Endothelial cell of umbilical vein (primary cell): ENCODE measurements around the gene WDR7. TPM values are rescaled to one million over a fixed set of nuclear protein-coding genes. Genes with fewer than 3 reads are reported as not detected.

Experiments
- BruUV-seq: library from RNA; stranded (reverse); fragments of 400-500 nt; replicated peaks from 2 replicates; lab custom pipeline; 2021; lab: Mats Ljungman, UMichigan
- CTCF ChIA-PET: fragments of 300-600, 350-600 bp; sonication (Branson Sonifier 250); formaldehyde crosslinking; loops from one replicate; lab custom pipeline; 2021; ENCODE audit warnings: antibody characterized with exemption, inconsistent platforms; lab: Charles Lee
- POLR2A ChIA-PET: fragments of 300-600, 350-600 bp; sonication (Branson Sonifier 250); formaldehyde crosslinking; loops from one replicate; lab custom pipeline; 2021; ENCODE audit warnings: antibody characterized with exemption, inconsistent platforms; lab: Charles Lee
- DNase-seq: peaks from one replicate; pipeline ENCODE4 v3.0.0-alpha.2; 2011; ENCODE audit warnings: low read depth, low spot score
- FAIRE-seq: peaks from 2 replicates; lab custom pipeline; 2011; peaks lifted over from hg19 to GRCh38; lab: Jason Lieb, UNC
- H2AFZ ChIP-seq: 2 replicates; pipeline ENCODE4 v1.6.0; 2012; ENCODE audit warnings: low read depth, low read length, control low read depth, inconsistent platforms
- H3K27ac ChIP-seq: 2 replicates; pipeline ENCODE4 v1.5.1; 2011; ENCODE audit warnings: low read depth, mild to moderate bottlenecking, control low read depth, low read length, moderate library complexity; ENCODE audit not compliant: insufficient read depth
- H3K27me3 ChIP-seq, 2 experiments: 2 replicates each; pipeline versions ENCODE4 v1.6.0 to v1.6.1; 2011; ENCODE audit warnings: low read length in 2 of 2, mixed read lengths in 1 of 2; ENCODE audit not compliant: control insufficient read depth in 2 of 2, insufficient read depth in 2 of 2
- H3K36me3 ChIP-seq, 2 experiments: 2 replicates in 1 of 2; 3 replicates in 1 of 2; pipeline ENCODE4 v1.5.1; 2011; ENCODE audit warnings: low read length in 2 of 2, mild to moderate bottlenecking in 1 of 2, moderate library complexity in 1 of 2; ENCODE audit not compliant: control insufficient read depth in 2 of 2, insufficient read depth in 2 of 2; ENCODE audit errors: extremely low read depth in 1 of 2
- H3K4me1 ChIP-seq: 3 replicates; pipeline ENCODE4 v1.5.1; 2011; ENCODE audit warnings: mild to moderate bottlenecking, low read length; ENCODE audit not compliant: control insufficient read depth, insufficient read depth; ENCODE audit errors: extremely low read depth
- H3K4me2 ChIP-seq: 2 replicates; pipeline ENCODE4 v1.6.1; 2011; ENCODE audit warnings: low read length, control low read depth, mixed read lengths; ENCODE audit not compliant: insufficient read depth
- H3K4me3 ChIP-seq, 3 experiments: fragments of 200-600 bp in 1 of 3; sonication (generic), shearing (Covaris generic) in 1 of 3; replicated peaks in 1 of 3; 2 replicates each; pipeline ENCODE4 v1.5.1; 2011 to 2016; ENCODE audit warnings: control low read depth in 3 of 3, low read length in 3 of 3, mild to moderate bottlenecking in 2 of 3, inconsistent platforms in 1 of 3, low read depth in 1 of 3, moderate library complexity in 1 of 3; ENCODE audit not compliant: insufficient read depth in 1 of 3
- H3K79me2 ChIP-seq: 2 replicates; pipeline ENCODE4 v1.6.0; 2012; ENCODE audit warnings: low read length, inconsistent platforms; ENCODE audit not compliant: control insufficient read depth, insufficient read depth
- H3K9ac ChIP-seq: replicated peaks from 2 replicates; pipeline ENCODE3; 2011; ENCODE audit warnings: low read length, control low read depth; ENCODE audit not compliant: insufficient read depth; ENCODE audit errors: extremely low read depth
- H3K9me1 ChIP-seq: replicated peaks from 3 replicates; pipeline ENCODE4 v1.6.0; 2011; ENCODE audit warnings: mild to moderate bottlenecking, low read length; ENCODE audit not compliant: control insufficient read depth, insufficient read depth; ENCODE audit errors: extremely low read depth
- H3K9me3 ChIP-seq: replicated peaks from 2 replicates; pipeline ENCODE4 v1.5.1; 2012; ENCODE audit warnings: low read length, inconsistent platforms; ENCODE audit not compliant: control insufficient read depth, insufficient read depth
- H4K20me1 ChIP-seq: replicated peaks from 2 replicates; pipeline ENCODE3; 2011; ENCODE audit warnings: mild to moderate bottlenecking, low read length; ENCODE audit not compliant: control insufficient read depth, insufficient read depth; ENCODE audit errors: extremely low read depth
- CTCF ChIP-seq, 2 donors: IDR thresholded peaks; 1 replicate in 1 of 2; 2 replicates in 1 of 2; pipeline ENCODE4 v1.5.1; 2011; ENCODE audit warnings: low read length in 2 of 2, mild to moderate bottlenecking in 2 of 2, moderate library complexity in 2 of 2, control low read depth in 1 of 2, inconsistent platforms in 1 of 2, low read depth in 1 of 2; ENCODE audit not compliant: insufficient read depth in 1 of 2; ENCODE audit errors: extremely low read depth in 1 of 2
- EZH2 ChIP-seq: IDR thresholded peaks from 2 replicates; pipeline ENCODE4 v1.6.1; 2012; ENCODE audit warnings: borderline replicate concordance, low read depth, mild to moderate bottlenecking, moderate library complexity, low read length, inconsistent platforms; ENCODE audit not compliant: severe bottlenecking
- FOS ChIP-seq: IDR thresholded peaks from 2 replicates; pipeline ENCODE4 v1.6.1; 2011; ENCODE audit warnings: mild to moderate bottlenecking, low read length, moderate library complexity, borderline replicate concordance; ENCODE audit not compliant: insufficient read depth
- GATA2 ChIP-seq: IDR thresholded peaks from 2 replicates; pipeline ENCODE4 v1.7.0; 2011; ENCODE audit warnings: low read depth, mild to moderate bottlenecking, moderate library complexity, mixed read lengths, low read length; ENCODE audit not compliant: insufficient read length, insufficient read depth
- JUN ChIP-seq: IDR thresholded peaks from 2 replicates; pipeline ENCODE4 v1.6.1; 2011; ENCODE audit warnings: borderline replicate concordance, low read depth; ENCODE audit not compliant: insufficient read length, insufficient read depth
- MAX ChIP-seq: IDR thresholded peaks from 2 replicates; pipeline ENCODE4 v1.6.1; 2011; ENCODE audit not compliant: insufficient read depth, insufficient read length
- MYC ChIP-seq: IDR thresholded peaks from one replicate; pipeline ENCODE4 v1.6.1; 2011; ENCODE audit warnings: mild to moderate bottlenecking, low read depth, low read length
- POLR2A ChIP-seq: IDR thresholded peaks from 2 replicates; pipeline ENCODE4 v1.6.1; 2012; ENCODE audit warnings: low read depth, mild to moderate bottlenecking, control low read depth, low read length
- POLR2AphosphoS5 ChIP-seq: IDR thresholded peaks from 2 replicates; pipeline ENCODE4 v1.6.1; 2012; ENCODE audit warnings: low read depth, mild to moderate bottlenecking, control low read depth, low read length, moderate library complexity; ENCODE audit not compliant: insufficient read depth
- dilution Hi-C: fragments of 300-500 bp; cut with MboI; formaldehyde crosslinking; loops from one replicate; pipeline ENCODE4 v1.15.0; 2019; ENCODE audit warnings: low sequenced_read_pairs; ENCODE audit not compliant: extremely low pct_ligation_motif_present
- intact Hi-C: fragments of 100-400 bp; cut with micrococcal nuclease; formaldehyde crosslinking; loops from one replicate; pipeline ENCODE4 v1.10.0; 2022
- polyA plus RNA-seq, 4 experiments: library from polyadenylated mRNA; depleted of rRNA in 3 of 4; stranded (reverse) in 3 of 4; unstranded in 1 of 4; fragments of >200 nt; gene quantifications; 2 replicates each; pipeline versions ENCODE4 v1.2.1 to v1.2.3, GENCODE V29; 2011 to 2012; ENCODE audit warnings: missing spikeins in 1 of 4
- total RNA-seq: library from RNA; stranded (reverse); gene quantifications from 2 replicates; pipeline ENCODE4 v1.2.3, GENCODE V29; 2021

WDR7 gene
- total and polyA plus RNA-seq, 2 donors (not counting 3 experiments of a cell fraction or from before 2014, with no cell fraction given) = 5.9 to 19.0 TPM

- no peak for TF ChIP-seq POLR2AphosphoS5
- TF ChIP-seq FOS = no peak
- no peak for TF ChIP-seq EZH2
- no peak for TF ChIP-seq GATA2
- TF ChIP-seq CTCF (IDR thresholded peaks at IDR 0.05; ENCODE audit: extremely low read depth in 1 of 2, insufficient read depth in 1 of 2, low read depth in 1 of 2, low read length in 2 of 2) = no peak
- no peak for TF ChIP-seq MAX
- no peak for TF ChIP-seq POLR2A
- TF ChIP-seq MYC = no peak
- no peak for TF ChIP-seq JUN
- H3K36me3 ChIP-seq = no peaks in the 10 kb centered on the region
- H2AFZ ChIP-seq = no peak overlapping the region
- no peak overlapping the region for H3K9ac ChIP-seq
- BruUV-seq = no TSS peak
- no peaks in the 10 kb centered on the region for H3K9me3 ChIP-seq
- FAIRE-seq (no peak), DNase-seq (no peak)
- H3K4me3 ChIP-seq = no peak overlapping the region
- intact Hi-C loops (no loop called here), dilution Hi-C loops (no loop called here)
- H3K4me1 ChIP-seq = no peaks in the 10 kb centered on the region
- no peaks in the 10 kb centered on the region for H4K20me1 ChIP-seq
- H3K79me2 ChIP-seq = no peaks in the 10 kb centered on the region
- H3K27me3 ChIP-seq = no peaks in the 10 kb centered on the region
- H3K27ac ChIP-seq = no peak overlapping the region
- no peaks in the 10 kb centered on the region for H3K9me1 ChIP-seq
- CTCF ChIA-PET = interaction anchor here (1.6 kb wide), 1 partner anchor 183 kb away, joined by 5 read pairs; no protein-coding TSS in a partner anchor
- POLR2A ChIA-PET = no interaction called here
- no peak overlapping the region for H3K4me2 ChIP-seq
Measured at GRCh38 chr18:57052173-57052572, 401.0 kb downstream of the WDR7 start.
